Neuron (in vitro differentiated cells): Measurements from ENCODE around the gene DYRK2.
A peak's percentile ranks its signal among the peaks of the same experiment; 100 is the strongest.

Source experiments
- H2AFZ ChIP-seq: one replicate; pipeline ENCODE4 v1.6.1; 2013; ENCODE audit warnings: low read depth, mild to moderate bottlenecking, inconsistent platforms, low read length, moderate library complexity
- H3K27me3 ChIP-seq: one replicate; pipeline ENCODE4 v1.6.1; 2013; ENCODE audit warnings: low read length; ENCODE audit not compliant: insufficient read depth
- H3K36me3 ChIP-seq: one replicate; pipeline ENCODE4 v1.6.1; 2013; ENCODE audit warnings: low read length; ENCODE audit not compliant: insufficient read depth
- H3K4me1 ChIP-seq: one replicate; pipeline ENCODE4 v1.6.1; 2013; ENCODE audit warnings: low read length; ENCODE audit not compliant: insufficient read depth
- H3K4me3 ChIP-seq: 2 replicates; pipeline ENCODE4 v1.5.1; 2013; ENCODE audit warnings: mild to moderate bottlenecking, low read length, moderate library complexity
- H3K9me3 ChIP-seq: one replicate; pipeline ENCODE4 v1.6.1; 2013; ENCODE audit warnings: low read length

DYRK2 gene

GRCh38 chr12:67630373-67631088 is 18.0 kb upstream of the DYRK2 start:
- Histone ChIP-seq H3K9me3 (no peaks in the 10 kb centered on the region), H3K4me1 (peaks cover 14% of the 10 kb centered on the region), H3K27me3 (no peaks in the 10 kb centered on the region), H3K4me3 (no peak overlapping the region), H3K36me3 (no peaks in the 10 kb centered on the region), H2AFZ (no peak overlapping the region)

GRCh38 chr12:67632005-67632404 is 16.5 kb upstream of the DYRK2 start:
- H3K4me1 ChIP-seq: peaks cover 6% of the 10 kb centered on the region

GRCh38 chr12:67633024-67633610 is 15.4 kb upstream of the DYRK2 start:
- no peak overlapping the region for H2AFZ ChIP-seq
- H3K4me3 ChIP-seq: no peak overlapping the region
- peaks cover 6% of the 10 kb centered on the region for H3K4me1 ChIP-seq
- H3K27me3 ChIP-seq: no peaks in the 10 kb centered on the region
- H3K36me3 ChIP-seq: no peaks in the 10 kb centered on the region
- no peaks in the 10 kb centered on the region for H3K9me3 ChIP-seq

More at GRCh38 chr12:67632005-67632404, 16.5 kb upstream of the DYRK2 start:
- Histone ChIP-seq H3K36me3 (no peaks in the 10 kb centered on the region), H3K27me3 (no peaks in the 10 kb centered on the region), H3K9me3 (no peaks in the 10 kb centered on the region), H2AFZ (no peak overlapping the region), H3K4me3 (no peak overlapping the region)

- Histone ChIP-seq H2AFZ (no peak overlapping the region), H3K4me3 (no peak overlapping the region), H3K4me1 (peaks cover 6% of the 10 kb centered on the region), H3K9me3 (no peaks in the 10 kb centered on the region), H3K27me3 (no peaks in the 10 kb centered on the region), H3K36me3 (no peaks in the 10 kb centered on the region)
Observed at GRCh38 chr12:67633708-67634107, 14.8 kb upstream of the DYRK2 start.

GRCh38 chr12:67634303-67634761 is 14.2 kb upstream of the DYRK2 start:
- Histone ChIP-seq H3K27me3 (no peaks in the 10 kb centered on the region), H3K4me1 (peaks cover 6% of the 10 kb centered on the region)

GRCh38 chr12:67637718-67638117 is 10.8 kb upstream of the DYRK2 start:
- Histone ChIP-seq H3K9me3 (no peaks in the 10 kb centered on the region), H3K27me3 (no peaks in the 10 kb centered on the region), H3K36me3 (no peaks in the 10 kb centered on the region), H3K4me1 (no peaks in the 10 kb centered on the region), H2AFZ (no peak overlapping the region), H3K4me3 (no peak overlapping the region)

More at GRCh38 chr12:67634303-67634761, 14.2 kb upstream of the DYRK2 start:
- no peak overlapping the region for H3K4me3 ChIP-seq
- H3K9me3 ChIP-seq: no peaks in the 10 kb centered on the region
- H3K36me3 ChIP-seq: no peaks in the 10 kb centered on the region
- H2AFZ ChIP-seq: no peak overlapping the region

- Histone ChIP-seq H3K4me1 (no peaks in the 10 kb centered on the region), H3K9me3 (no peaks in the 10 kb centered on the region), H2AFZ (no peak overlapping the region), H3K4me3 (no peak overlapping the region), H3K27me3 (no peaks in the 10 kb centered on the region), H3K36me3 (no peaks in the 10 kb centered on the region)
Observed at GRCh38 chr12:67638694-67639093, 9.9 kb upstream of the DYRK2 start.

GRCh38 chr12:67640863-67641262 is 7.7 kb upstream of the DYRK2 start:
- Histone ChIP-seq H3K4me3 (no peak overlapping the region), H3K4me1 (no peaks in the 10 kb centered on the region), H3K36me3 (no peaks in the 10 kb centered on the region), H2AFZ (no peak overlapping the region), H3K9me3 (peaks cover 1% of the 10 kb centered on the region), H3K27me3 (no peaks in the 10 kb centered on the region)

- Histone ChIP-seq H3K4me1 (peaks cover 10% of the 10 kb centered on the region), H2AFZ (no peak overlapping the region), H3K9me3 (peaks cover 1% of the 10 kb centered on the region), H3K4me3 (no peak overlapping the region), H3K27me3 (no peaks in the 10 kb centered on the region), H3K36me3 (no peaks in the 10 kb centered on the region)
Observed at GRCh38 chr12:67645126-67645525, 3.4 kb upstream of the DYRK2 start.

GRCh38 chr12:67645601-67646000 is 2.9 kb upstream of the DYRK2 start:
- H3K36me3 ChIP-seq: no peaks in the 10 kb centered on the region
- no peak overlapping the region for H2AFZ ChIP-seq
- peaks cover 1% of the 10 kb centered on the region for H3K9me3 ChIP-seq
- peaks cover 13% of the 10 kb centered on the region for H3K4me1 ChIP-seq
- H3K27me3 ChIP-seq: no peaks in the 10 kb centered on the region
- H3K4me3 ChIP-seq: no peak overlapping the region

- H3K36me3 ChIP-seq: no peaks in the 10 kb centered on the region
- H3K4me3 ChIP-seq: no peak overlapping the region
- no peak overlapping the region for H2AFZ ChIP-seq
- H3K4me1 ChIP-seq: peaks cover 24% of the 10 kb centered on the region
- H3K27me3 ChIP-seq: no peaks in the 10 kb centered on the region
- peaks cover 1% of the 10 kb centered on the region for H3K9me3 ChIP-seq
Observed at GRCh38 chr12:67646775-67647174, 1.8 kb upstream of the DYRK2 start.

- Histone ChIP-seq H3K4me1 (peaks cover 26% of the 10 kb centered on the region), H3K9me3 (peaks cover 1% of the 10 kb centered on the region), H2AFZ (peak overlapping the region; percentile 95), H3K4me3 (peak overlapping the region; percentile 96), H3K36me3 (no peaks in the 10 kb centered on the region), H3K27me3 (no peaks in the 10 kb centered on the region)
Observed at GRCh38 chr12:67647181-67647798, 1.3 kb upstream of the DYRK2 start.

- H2AFZ ChIP-seq: peak overlapping the region; percentile 95
- peaks cover 26% of the 10 kb centered on the region for H3K4me1 ChIP-seq
- H3K27me3 ChIP-seq: no peaks in the 10 kb centered on the region
- H3K9me3 ChIP-seq: peaks cover 1% of the 10 kb centered on the region
- no peaks in the 10 kb centered on the region for H3K36me3 ChIP-seq
- peak overlapping the region; percentile 96 for H3K4me3 ChIP-seq
Observed at GRCh38 chr12:67647799-67648520, 585 bp upstream of the DYRK2 start.
